Limb (tissue), 2 donors: ENCODE measurements around the gene AIFM1.

Source experiments
- DNase-seq, 2 donors: peaks; one replicate each; pipeline ENCODE4 v3.0.0-alpha.2; 2016; ENCODE audit errors: extremely low spot score in 2 of 2

AIFM1 gene

DNA sequence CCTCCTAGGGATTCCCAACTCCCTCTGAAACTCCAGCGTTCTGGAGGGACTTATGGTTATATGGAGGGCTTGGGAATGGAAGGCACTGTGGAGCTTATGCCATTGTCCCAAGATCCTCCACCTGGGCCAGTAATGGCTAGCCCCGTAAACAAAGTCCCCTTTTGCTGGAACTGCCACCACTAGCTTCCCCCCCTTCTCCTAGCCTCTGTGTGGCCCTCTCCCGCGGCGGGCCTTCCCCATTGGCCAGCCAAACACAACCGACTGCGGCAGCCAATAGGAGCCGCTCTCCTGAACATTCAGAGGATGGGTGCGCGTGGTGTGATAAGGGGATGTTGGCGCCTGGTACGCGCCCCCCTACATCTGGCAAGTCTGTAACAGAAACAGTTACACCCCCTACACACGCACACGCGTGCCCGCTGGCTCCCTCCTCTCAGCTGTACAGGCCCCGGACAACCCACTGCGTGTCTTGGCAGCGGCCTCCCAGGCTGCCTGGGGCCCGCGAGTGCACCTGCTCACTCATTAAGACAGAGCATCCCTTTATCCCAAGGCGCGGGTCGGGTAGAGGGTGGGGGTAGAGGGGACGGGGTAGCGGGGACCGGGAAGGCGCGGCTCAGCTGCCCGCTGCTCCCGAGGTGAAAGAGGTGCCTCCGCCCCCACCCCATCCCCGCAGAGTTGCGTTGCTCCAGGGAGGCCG, 5.3 kb upstream of the AIFM1 start:
- DNase-seq = peak in 1 of 2 donors; percentile 74

GRCh38 chrX:130167040-130167439, 1.4 kb upstream of the AIFM1 start:
- DNase-seq = no peak

DNA sequence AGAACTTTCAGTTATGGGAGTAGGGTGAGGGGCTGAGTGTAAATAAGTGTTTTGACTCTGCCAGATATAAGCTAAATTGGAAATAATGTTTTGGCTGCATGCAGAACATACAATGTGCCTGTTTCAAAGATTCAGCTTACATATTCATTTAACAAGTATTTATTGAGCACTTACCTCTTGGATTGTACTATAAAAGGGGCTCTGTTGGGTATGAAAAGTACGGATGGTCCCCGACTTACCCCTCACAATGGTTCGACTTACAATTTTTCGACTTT, 799 bp upstream of the AIFM1 start:
- DNase-seq = no peak

GRCh38 chrX:130165181-130165702, 399 bp downstream of the AIFM1 start:
- DNase-seq = no peak

- DNase-seq = no peak
Measured at GRCh38 chrX:130163398-130163797, 2.2 kb downstream of the AIFM1 start.

DNA sequence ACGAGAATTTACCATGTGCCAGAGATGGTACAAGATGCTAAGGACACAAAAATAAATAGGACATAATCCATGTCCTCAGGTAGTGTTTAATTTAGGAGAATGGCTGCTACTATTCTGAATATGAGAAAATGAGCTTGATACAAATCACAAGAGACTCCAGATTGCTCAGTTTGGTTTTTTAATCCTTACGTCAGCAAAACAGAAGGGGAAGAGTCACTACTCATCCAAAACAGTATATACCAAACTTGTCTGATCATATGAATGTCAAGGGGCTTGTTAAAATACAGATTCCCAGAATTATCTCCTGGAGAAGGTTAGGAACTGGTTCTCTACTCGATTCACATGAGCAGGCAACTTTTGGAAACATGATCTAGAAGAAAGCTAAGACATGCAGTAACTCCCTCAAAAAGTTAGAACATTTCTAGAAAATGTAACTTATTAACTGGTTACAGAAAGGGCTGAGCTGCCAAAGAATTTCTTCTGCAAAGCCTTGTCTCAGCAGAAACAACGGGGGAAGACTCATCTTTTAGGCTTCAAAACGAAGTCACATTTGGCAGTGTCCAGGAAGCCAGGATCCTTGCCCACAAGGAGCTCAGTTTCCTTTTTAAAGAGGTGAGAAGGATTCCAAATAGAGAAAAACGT, 3.4 kb downstream of the AIFM1 start:
- DNase-seq = no peak

GRCh38 chrX:130159776-130160175, 5.9 kb downstream of the AIFM1 start:
- DNase-seq = no peak

DNA sequence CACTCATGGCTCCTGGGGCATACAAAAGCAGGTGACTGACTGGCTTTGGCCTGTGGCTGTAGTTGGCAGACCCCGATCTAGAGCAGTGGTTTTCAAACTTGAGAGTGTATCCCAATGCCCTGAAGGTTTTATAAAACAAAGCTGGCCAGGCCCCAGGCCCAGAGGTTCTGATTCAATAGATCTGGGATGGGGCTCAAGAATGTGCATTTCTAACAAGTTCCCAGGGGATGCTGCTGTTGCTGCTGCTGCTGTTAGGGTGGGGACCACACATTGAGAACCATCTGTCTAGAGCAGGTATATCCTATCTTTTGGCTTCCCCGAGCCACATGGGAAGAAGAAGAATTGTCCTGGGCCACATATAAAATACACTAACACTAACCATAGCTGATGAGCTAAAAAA, 7.3 kb downstream of the AIFM1 start:
- no peak for DNase-seq

DNA sequence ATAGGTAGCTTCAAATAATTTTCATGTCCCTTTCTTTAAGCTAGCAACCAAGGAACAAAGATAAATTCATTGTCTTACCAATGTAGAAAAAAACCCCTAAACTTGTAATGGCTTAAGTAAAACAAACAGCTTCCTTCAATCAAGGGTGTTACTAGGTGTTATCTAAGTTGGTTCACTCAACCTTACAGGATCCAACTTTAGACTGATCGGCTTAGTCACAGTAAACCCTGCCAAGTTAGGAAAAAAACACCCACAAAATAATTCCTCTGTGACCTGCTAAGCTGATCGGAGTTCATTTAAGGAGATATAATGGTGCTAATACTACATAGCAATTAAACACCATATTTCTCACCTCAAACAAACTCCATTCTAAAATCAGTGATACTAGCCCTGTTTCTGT, 10.1 kb downstream of the AIFM1 start:
- DNase-seq = no peak

GRCh38 chrX:130147631-130148030, 18.0 kb downstream of the AIFM1 start:
- DNase-seq = no peak

DNA sequence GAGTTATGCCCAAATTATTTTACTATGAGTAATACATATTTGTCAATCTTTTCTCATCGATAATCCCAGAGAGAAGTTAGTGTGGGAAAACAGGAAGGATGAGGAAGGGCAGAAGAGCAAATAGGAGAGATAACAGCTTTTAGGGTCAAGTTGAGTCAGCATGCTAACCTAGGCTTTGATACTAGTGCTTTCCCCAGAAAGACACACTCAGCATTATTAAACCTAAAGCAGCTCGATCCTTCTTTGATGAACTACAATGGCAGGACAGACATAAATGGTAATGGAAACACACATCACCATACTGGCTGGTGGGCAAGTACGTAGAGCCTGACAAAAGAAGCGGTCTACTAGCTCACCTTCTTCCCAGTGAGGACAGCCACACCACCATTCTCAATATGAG, 20.5 kb downstream of the AIFM1 start:
- no peak for DNase-seq

DNA sequence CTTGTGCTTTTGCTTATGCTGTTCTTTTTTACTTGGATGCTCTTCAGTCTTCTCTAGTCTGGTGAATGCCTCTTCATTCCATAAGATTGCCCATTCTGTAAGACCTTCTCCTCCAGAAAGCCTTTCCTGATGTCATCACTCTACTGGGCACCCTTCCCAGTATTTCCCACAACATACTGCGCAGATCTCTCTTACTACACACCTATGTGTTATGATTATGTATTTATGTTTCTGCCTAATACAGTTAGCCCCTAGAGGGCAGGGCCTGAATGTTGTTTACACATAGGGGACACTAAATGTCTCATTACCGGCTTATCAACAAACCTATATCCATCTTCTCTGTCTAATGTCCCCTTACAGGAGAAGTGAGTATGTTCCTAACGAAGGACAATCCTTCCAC, 21.1 kb downstream of the AIFM1 start:
- no peak for DNase-seq

- no peak for DNase-seq
Measured at GRCh38 chrX:130139474-130140201, 26.0 kb downstream of the AIFM1 start.

GRCh38 chrX:130136961-130137360, 28.7 kb downstream of the AIFM1 start:
- DNase-seq = no peak

DNA sequence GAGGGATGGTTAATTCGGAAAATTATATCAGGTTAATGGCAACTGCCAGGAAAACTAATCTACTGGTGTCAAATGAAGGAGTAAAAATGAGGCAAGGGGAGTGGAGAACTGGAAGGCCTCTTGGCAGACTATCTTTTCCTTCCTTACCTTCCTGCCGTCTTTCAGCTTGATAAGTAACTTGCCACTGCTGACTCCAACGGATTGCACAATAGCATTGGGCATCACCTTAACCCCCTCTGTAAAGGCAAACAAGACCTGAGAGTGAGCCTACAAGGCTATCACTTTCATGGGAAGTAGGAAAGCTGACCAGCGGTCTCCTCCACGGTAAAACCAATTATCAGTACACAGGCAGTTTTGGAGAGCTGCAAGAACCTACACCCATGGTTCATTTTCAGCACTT, 29.1 kb downstream of the AIFM1 start:
- no peak for DNase-seq

DNA sequence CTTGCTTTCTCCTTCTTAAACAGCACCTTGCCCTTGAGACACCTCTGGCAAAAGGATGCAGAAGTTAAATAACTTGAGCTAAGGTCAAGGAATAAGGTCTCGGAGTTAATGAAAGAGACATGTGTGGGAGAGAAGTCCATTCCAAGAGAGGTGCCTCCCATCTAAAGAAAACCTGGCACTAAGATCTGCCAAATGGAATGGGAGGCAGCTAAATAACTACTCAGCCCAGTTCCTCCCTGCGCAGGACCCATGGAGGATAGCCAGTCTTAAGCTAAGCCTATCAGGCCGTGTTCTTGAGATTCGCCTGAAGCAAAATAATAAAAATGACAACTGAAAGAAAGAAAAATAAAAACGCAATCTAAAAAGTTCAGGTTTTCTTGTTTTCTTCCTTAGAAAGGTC, 34.7 kb downstream of the AIFM1 start:
- no peak for DNase-seq

DNA sequence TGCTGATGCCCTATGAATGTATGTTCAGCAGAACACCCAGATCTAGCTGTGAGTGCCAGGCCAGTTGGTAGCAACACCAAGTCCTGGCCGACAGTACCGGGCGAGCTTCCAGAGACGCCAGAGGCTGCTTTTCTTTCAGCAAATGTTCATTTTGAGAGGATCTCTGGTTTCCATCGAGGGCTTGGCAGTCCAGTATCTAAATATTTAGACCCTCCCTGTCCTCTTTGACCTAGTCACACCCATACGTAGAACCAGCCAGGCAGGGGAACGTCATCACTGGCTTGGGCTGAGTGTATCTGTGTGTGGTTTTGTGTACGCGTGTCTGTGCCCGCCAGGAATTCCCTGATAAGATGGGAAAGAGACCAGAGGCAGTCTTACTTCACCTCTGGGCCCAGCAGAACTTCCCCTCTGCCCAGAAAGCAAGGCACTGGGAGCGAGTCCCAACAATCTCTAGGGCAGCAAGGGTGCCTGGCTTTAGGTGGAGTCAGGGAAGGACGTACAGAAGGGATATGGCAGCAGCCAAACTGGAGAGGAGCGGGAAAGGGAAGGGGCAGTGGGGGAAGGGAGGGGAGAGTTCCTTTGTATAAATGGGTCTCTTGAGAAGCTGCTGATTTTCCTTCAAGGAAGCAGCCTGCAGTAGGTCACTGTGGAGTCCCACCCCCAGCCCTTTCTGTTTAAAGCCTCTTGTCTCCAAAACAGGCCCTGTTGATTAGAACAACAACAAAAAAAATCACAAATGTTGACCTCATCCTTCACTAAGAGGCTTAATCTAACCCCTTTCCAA, 40.4 kb downstream of the AIFM1 start:
- no peak for DNase-seq

- DNase-seq = no peak
Measured at GRCh38 chrX:130124577-130124976, 41.1 kb downstream of the AIFM1 start.

- DNase-seq = no peak
Measured at GRCh38 chrX:130121505-130121800, 44.2 kb downstream of the AIFM1 start.

DNA sequence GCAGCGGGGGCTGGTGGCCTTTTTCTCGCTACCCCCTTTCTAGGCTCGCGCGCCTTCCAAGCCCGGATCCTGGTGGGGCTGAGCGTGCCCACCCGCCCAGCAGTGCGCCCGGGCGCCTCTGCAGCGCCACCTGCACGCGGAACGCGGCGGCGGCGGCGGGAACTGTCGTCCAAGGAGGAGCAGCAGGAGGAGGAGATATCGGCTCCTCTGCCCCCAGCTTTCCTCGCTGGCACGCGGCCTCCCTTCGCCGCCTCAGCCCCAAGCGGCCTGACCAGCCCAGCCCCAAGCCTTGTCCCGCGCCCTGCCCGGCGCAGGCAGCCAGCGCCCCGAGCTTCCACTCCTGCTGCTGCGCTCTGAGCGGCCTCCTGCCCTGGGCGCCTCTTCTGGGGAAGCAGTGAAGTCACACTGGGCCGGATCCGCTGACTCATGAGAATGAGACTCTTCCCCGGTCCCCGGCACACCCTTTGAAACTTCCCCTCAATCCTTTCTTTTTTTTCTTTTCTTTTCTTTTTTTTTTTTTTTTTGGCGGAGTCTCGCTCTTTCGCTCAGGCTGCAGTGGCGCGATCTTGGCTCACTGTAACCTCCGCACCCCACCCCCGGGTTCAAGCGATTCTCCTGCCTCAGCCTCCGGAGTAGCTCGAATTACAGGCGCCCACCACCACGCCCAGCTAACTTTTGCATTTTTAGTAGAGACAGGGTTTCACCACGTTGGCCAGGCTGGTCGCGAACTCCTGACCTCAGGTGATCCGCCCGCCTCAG, 44.7 kb downstream of the AIFM1 start:
- peak in 1 of 2 donors; percentile 81 for DNase-seq

GRCh38 chrX:130120321-130120731, 45.3 kb downstream of the AIFM1 start:
- DNase-seq = no peak
